Bronchial epithelial cell (primary cell): Measurements from ENCODE around the gene ITGB4. TPM values are rescaled to one million over a fixed set of nuclear protein-coding genes. Genes with fewer than 3 reads are reported as not detected.

ENCODE experiments used
- DNase-seq: peaks from one replicate; pipeline ENCODE4 v3.0.0-alpha.2; 2010; ENCODE audit warnings: low read depth
- FAIRE-seq: peaks from 2 replicates; lab custom pipeline; 2011; peaks lifted over from hg19 to GRCh38; lab: Jason Lieb, UNC
- H3K27me3 ChIP-seq: 2 replicates; pipeline ENCODE4 v1.5.1; 2011; ENCODE audit warnings: low read length; ENCODE audit not compliant: control insufficient read depth, insufficient read depth
- H3K36me3 ChIP-seq: 2 replicates; pipeline ENCODE4 v1.5.1; 2011; ENCODE audit warnings: low read length; ENCODE audit not compliant: control insufficient read depth, insufficient read depth
- H3K4me3 ChIP-seq: 2 replicates; pipeline ENCODE4 v1.5.1; 2011; ENCODE audit warnings: mild to moderate bottlenecking, low read depth, low read length, control low read depth
- CTCF ChIP-seq: IDR thresholded peaks from 2 replicates; pipeline ENCODE4 v1.5.1; 2011; ENCODE audit warnings: mild to moderate bottlenecking, moderate library complexity, low read length, control low read depth, inconsistent platforms; ENCODE audit not compliant: insufficient read depth, severe bottlenecking
- total RNA-seq: library from RNA; depleted of rRNA; stranded (reverse); fragments of >200 nt; gene quantifications from 2 replicates; pipeline ENCODE4 v1.2.1, GENCODE V29; 2014

ITGB4 gene
- total RNA-seq, 1 donor from 2014 or later = 565 TPM

DNA sequence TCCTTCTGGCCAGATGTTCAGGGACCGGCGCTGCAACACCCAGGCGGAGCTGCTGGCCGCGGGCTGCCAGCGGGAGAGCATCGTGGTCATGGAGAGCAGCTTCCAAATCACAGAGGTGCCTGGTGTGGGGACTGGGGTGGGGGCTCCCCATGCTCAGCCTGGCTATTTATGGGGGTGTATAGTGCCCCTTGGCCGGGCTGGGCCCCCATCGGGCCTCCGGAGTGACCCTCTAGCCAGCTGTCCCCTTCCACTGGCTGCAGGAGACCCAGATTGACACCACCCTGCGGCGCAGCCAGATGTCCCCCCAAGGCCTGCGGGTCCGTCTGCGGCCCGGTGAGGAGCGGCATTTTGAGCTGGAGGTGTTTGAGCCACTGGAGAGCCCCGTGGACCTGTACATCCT is 6.1 kb downstream of the ITGB4 start:
- DNase-seq (no peak), FAIRE-seq (no peak)
- Histone ChIP-seq H3K36me3 (peaks cover 68% of the 10 kb centered on the region), H3K4me3 (no peak overlapping the region), H3K27me3 (no peaks in the 10 kb centered on the region)
- TF ChIP-seq CTCF = no peak

DNA sequence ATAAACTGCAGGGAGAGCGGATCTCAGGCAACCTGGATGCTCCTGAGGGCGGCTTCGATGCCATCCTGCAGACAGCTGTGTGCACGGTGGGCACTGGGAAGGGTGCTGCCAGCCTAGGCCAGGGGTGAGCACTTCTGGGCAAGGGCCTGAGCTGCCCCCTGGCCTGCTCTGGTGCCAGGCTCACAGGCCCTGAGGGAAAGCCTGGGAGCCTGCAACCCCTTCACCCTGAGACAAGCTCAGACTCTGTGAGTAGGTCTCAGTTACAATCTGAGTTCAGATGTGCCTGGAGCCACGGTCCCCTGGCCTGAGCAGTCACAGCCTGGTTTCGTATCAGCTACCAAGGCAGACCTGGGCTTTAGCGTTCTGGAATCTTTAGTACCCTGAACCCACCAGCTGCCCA is 8.1 kb downstream of the ITGB4 start:
- DNase-seq (no peak), FAIRE-seq (no peak)
- Histone ChIP-seq H3K4me3 (no peak overlapping the region), H3K27me3 (no peaks in the 10 kb centered on the region), H3K36me3 (peaks cover 72% of the 10 kb centered on the region)
- TF ChIP-seq CTCF = no peak

DNA sequence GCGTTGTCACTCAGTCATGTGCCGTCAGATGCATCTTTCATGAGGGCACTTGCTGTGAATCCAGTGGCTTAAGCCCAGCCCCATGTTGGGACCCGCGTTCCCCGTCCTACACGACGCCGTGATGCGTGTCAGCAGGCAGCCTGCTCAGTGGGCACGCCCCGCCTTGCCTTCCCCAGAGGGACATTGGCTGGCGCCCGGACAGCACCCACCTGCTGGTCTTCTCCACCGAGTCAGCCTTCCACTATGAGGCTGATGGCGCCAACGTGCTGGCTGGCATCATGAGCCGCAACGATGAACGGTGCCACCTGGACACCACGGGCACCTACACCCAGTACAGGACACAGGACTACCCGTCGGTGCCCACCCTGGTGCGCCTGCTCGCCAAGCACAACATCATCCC is 8.8 kb downstream of the ITGB4 start:
- no peak for TF ChIP-seq CTCF
- FAIRE-seq (no peak), DNase-seq (no peak)
- Histone ChIP-seq H3K4me3 (no peak overlapping the region), H3K36me3 (peaks cover 69% of the 10 kb centered on the region), H3K27me3 (no peaks in the 10 kb centered on the region)

- no peaks in the 10 kb centered on the region for H3K27me3 ChIP-seq
- H3K4me3 ChIP-seq = no peak overlapping the region
- peaks cover 65% of the 10 kb centered on the region for H3K36me3 ChIP-seq
- FAIRE-seq (no peak), DNase-seq (no peak)
- no peak for TF ChIP-seq CTCF
These were observed 9.9 kb downstream of the ITGB4 start for GRCh38 chr17:75731086-75731715.

- TF ChIP-seq CTCF = no peak
- H3K27me3 ChIP-seq = no peaks in the 10 kb centered on the region
- no peak for FAIRE-seq
- DNase-seq = no peak
- peaks cover 70% of the 10 kb centered on the region for H3K36me3 ChIP-seq
- H3K4me3 ChIP-seq = no peak overlapping the region
These were observed 10.6 kb downstream of the ITGB4 start for GRCh38 chr17:75731716-75732498.
